PFSK-1 (cell line): ENCODE measurements around the gene XYLT1.

ENCODE experiments used
- POLR2AphosphoS5 ChIP-seq: IDR thresholded peaks from 2 replicates; pipeline ENCODE4 v1.6.1; 2012; ENCODE audit warnings: low read depth, mild to moderate bottlenecking, control low read depth, low read length, moderate library complexity
- TF ChIP-seq, protein P1 (sequence below), 2 experiments: IDR thresholded peaks; 2 replicates each; pipeline versions ENCODE4 v1.6.1 to v1.8.0; 2011 to 2012; ENCODE audit warnings: low read depth in 2 of 2, low read length in 2 of 2, control low read depth in 1 of 2, inconsistent platforms in 1 of 2, mild to moderate bottlenecking in 1 of 2, moderate library complexity in 1 of 2; ENCODE audit not compliant: insufficient read depth in 1 of 2

DNA sequence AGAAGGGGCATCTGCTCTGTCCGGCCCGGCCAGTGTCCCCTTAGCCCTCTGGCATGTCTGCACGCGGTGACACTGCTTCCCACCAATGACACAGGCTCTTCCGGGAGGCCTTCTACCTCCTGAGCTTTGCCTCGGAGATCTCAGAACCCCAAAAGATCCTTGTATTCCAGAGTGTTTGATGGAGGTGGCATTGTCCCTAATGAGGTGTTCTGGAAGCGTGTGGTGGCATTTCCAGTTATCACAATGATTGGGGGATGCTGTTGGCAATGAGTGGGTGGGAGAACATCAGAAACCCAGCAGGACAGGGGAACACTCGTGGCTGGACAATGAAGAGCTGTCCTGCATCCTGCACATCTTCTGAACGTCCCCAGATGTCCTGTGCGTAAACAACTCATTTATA is 198.0 kb downstream of the XYLT1 start:
- TF ChIP-seq POLR2AphosphoS5: no peak
- TF ChIP-seq, protein P1, sequence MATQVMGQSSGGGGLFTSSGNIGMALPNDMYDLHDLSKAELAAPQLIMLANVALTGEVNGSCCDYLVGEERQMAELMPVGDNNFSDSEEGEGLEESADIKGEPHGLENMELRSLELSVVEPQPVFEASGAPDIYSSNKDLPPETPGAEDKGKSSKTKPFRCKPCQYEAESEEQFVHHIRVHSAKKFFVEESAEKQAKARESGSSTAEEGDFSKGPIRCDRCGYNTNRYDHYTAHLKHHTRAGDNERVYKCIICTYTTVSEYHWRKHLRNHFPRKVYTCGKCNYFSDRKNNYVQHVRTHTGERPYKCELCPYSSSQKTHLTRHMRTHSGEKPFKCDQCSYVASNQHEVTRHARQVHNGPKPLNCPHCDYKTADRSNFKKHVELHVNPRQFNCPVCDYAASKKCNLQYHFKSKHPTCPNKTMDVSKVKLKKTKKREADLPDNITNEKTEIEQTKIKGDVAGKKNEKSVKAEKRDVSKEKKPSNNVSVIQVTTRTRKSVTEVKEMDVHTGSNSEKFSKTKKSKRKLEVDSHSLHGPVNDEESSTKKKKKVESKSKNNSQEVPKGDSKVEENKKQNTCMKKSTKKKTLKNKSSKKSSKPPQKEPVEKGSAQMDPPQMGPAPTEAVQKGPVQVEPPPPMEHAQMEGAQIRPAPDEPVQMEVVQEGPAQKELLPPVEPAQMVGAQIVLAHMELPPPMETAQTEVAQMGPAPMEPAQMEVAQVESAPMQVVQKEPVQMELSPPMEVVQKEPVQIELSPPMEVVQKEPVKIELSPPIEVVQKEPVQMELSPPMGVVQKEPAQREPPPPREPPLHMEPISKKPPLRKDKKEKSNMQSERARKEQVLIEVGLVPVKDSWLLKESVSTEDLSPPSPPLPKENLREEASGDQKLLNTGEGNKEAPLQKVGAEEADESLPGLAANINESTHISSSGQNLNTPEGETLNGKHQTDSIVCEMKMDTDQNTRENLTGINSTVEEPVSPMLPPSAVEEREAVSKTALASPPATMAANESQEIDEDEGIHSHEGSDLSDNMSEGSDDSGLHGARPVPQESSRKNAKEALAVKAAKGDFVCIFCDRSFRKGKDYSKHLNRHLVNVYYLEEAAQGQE (IDR thresholded peaks at IDR 0.05; ENCODE audit: insufficient read depth in 1 of 2, low read depth in 2 of 2, low read length in 2 of 2): no peak
